Ishikawa (cell line): Measurements from ENCODE around the gene SYT8.

Experiments used
- CEBPB ChIP-seq: IDR thresholded peaks from 2 replicates; pipeline ENCODE4 v1.6.1; 2012
- CREB1 ChIP-seq: IDR thresholded peaks from 2 replicates; pipeline ENCODE4 v1.6.1; 2012; ENCODE audit warnings: low read depth
- EGR1 ChIP-seq: IDR thresholded peaks from 2 replicates; pipeline ENCODE4 v1.6.1; 2012
- EP300 ChIP-seq: IDR thresholded peaks from 2 replicates; pipeline ENCODE4 v1.6.1; 2012; ENCODE audit warnings: borderline replicate concordance
- NFIC ChIP-seq: IDR thresholded peaks from 2 replicates; pipeline ENCODE4 v1.6.1; 2012
- RAD21 ChIP-seq: IDR thresholded peaks from 2 replicates; pipeline ENCODE4 v1.6.1; 2012; ENCODE audit warnings: low read depth
- TAF1 ChIP-seq: IDR thresholded peaks from 2 replicates; pipeline ENCODE4 v1.6.1; 2012; ENCODE audit warnings: low read depth, mild to moderate bottlenecking
- TEAD4 ChIP-seq: IDR thresholded peaks from 2 replicates; pipeline ENCODE4 v1.6.1; 2012
- YY1 ChIP-seq: IDR thresholded peaks from 2 replicates; pipeline ENCODE4 v1.6.1; 2012; ENCODE audit warnings: low read depth
- ZBTB7A ChIP-seq: IDR thresholded peaks from 2 replicates; pipeline ENCODE4 v1.6.1; 2012; ENCODE audit warnings: low read depth
- TF ChIP-seq, protein P1 (sequence below): IDR thresholded peaks from 2 replicates; pipeline ENCODE4 v1.6.1; 2012; ENCODE audit warnings: low read depth, mild to moderate bottlenecking
- TF ChIP-seq, protein P2 (sequence below): IDR thresholded peaks from 2 replicates; pipeline ENCODE4 v1.6.1; 2012
- TF ChIP-seq, protein P3 (sequence below): IDR thresholded peaks from 2 replicates; pipeline ENCODE4 v1.6.1; 2012

DNA sequence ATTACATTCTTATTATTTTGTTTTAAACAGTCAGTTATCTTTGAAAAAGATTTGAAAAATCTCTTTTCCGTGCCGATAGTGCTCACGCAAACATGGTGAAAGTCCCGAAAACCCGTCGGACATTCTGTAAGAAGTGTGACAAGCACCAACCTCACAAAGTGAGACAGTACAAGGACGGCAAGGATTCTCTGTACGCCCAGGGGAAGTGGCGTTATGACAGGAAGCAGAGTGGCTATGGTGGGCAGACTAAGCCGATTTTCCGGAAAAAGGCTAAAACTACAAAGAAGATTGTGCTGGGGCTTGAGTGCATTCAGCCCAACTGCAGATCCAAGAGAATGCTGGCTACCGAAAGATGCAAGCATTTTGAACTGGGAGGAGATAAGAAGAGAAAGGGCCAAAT is 42.3 kb upstream of the SYT8 start:
- TF ChIP-seq, protein P1, sequence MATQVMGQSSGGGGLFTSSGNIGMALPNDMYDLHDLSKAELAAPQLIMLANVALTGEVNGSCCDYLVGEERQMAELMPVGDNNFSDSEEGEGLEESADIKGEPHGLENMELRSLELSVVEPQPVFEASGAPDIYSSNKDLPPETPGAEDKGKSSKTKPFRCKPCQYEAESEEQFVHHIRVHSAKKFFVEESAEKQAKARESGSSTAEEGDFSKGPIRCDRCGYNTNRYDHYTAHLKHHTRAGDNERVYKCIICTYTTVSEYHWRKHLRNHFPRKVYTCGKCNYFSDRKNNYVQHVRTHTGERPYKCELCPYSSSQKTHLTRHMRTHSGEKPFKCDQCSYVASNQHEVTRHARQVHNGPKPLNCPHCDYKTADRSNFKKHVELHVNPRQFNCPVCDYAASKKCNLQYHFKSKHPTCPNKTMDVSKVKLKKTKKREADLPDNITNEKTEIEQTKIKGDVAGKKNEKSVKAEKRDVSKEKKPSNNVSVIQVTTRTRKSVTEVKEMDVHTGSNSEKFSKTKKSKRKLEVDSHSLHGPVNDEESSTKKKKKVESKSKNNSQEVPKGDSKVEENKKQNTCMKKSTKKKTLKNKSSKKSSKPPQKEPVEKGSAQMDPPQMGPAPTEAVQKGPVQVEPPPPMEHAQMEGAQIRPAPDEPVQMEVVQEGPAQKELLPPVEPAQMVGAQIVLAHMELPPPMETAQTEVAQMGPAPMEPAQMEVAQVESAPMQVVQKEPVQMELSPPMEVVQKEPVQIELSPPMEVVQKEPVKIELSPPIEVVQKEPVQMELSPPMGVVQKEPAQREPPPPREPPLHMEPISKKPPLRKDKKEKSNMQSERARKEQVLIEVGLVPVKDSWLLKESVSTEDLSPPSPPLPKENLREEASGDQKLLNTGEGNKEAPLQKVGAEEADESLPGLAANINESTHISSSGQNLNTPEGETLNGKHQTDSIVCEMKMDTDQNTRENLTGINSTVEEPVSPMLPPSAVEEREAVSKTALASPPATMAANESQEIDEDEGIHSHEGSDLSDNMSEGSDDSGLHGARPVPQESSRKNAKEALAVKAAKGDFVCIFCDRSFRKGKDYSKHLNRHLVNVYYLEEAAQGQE, result no peak
- TF ChIP-seq CEBPB, result no peak
- no peak for TF ChIP-seq TAF1
- TF ChIP-seq RAD21, result no peak
- no peak for TF ChIP-seq TEAD4
- TF ChIP-seq, protein P2, sequence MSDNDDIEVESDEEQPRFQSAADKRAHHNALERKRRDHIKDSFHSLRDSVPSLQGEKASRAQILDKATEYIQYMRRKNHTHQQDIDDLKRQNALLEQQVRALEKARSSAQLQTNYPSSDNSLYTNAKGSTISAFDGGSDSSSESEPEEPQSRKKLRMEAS, result no peak
- no peak for TF ChIP-seq EGR1
- TF ChIP-seq YY1, result no peak
- no peak for TF ChIP-seq CREB1
- TF ChIP-seq, protein P3, sequence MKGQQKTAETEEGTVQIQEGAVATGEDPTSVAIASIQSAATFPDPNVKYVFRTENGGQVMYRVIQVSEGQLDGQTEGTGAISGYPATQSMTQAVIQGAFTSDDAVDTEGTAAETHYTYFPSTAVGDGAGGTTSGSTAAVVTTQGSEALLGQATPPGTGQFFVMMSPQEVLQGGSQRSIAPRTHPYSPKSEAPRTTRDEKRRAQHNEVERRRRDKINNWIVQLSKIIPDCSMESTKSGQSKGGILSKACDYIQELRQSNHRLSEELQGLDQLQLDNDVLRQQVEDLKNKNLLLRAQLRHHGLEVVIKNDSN, result no peak
- TF ChIP-seq NFIC, result no peak
- TF ChIP-seq ZBTB7A, result no peak
- no peak for TF ChIP-seq EP300
